HEK293T (cell line): Measurements from ENCODE around the gene PSMD6.

Experiments used
- CTCF ChIA-PET: fragments of 350-600 bp; formaldehyde crosslinking; extraction: SDS; loops from one replicate; lab custom pipeline; 2021; ENCODE audit warnings: antibody characterized with exemption, inconsistent platforms; lab: Yijun Ruan, JAX
- POLR2A ChIA-PET: fragments of 350-600 bp; formaldehyde crosslinking; extraction: SDS; loops from one replicate; lab custom pipeline; 2020; ENCODE audit warnings: antibody characterized with exemption, inconsistent platforms; lab: Yijun Ruan, JAX
- DNase-seq: peaks from one replicate; pipeline ENCODE4 v3.0.0; 2012; ENCODE audit warnings: mixed read lengths; ENCODE audit errors: extremely low spot score
- ARNT ChIP-seq: fragments of 450-650 bp; IDR thresholded peaks from 2 replicates; pipeline ENCODE4 v1.6.1; 2017; ENCODE audit warnings: mild to moderate bottlenecking
- BHLHE40 ChIP-seq: fragments of 450-650 bp; IDR thresholded peaks from 2 replicates; pipeline ENCODE4 v1.6.1; 2016; ENCODE audit warnings: mild to moderate bottlenecking, moderate library complexity, borderline replicate concordance
- CTBP1 ChIP-seq: fragments of 450-650 bp; IDR thresholded peaks from 2 replicates; pipeline ENCODE4 v1.6.1; 2016; ENCODE audit warnings: borderline replicate concordance
- ELF4 ChIP-seq: fragments of 450-650 bp; IDR thresholded peaks from 2 replicates; pipeline ENCODE4 v1.6.1; 2017; ENCODE audit warnings: antibody characterized with exemption
- FOXA1 ChIP-seq: fragments of 450-650 bp; IDR thresholded peaks from 2 replicates; pipeline ENCODE4 v1.6.1; 2016; ENCODE audit warnings: mild to moderate bottlenecking
- FOXK2 ChIP-seq: fragments of 450-650 bp; IDR thresholded peaks from 2 replicates; pipeline ENCODE4 v1.6.1; 2016; ENCODE audit warnings: mild to moderate bottlenecking
- FOXM1 ChIP-seq: fragments of 450-650 bp; IDR thresholded peaks from 2 replicates; pipeline ENCODE4 v1.6.1; 2017; ENCODE audit warnings: mild to moderate bottlenecking, borderline replicate concordance
- HDGF ChIP-seq: fragments of 450-650 bp; IDR thresholded peaks from 2 replicates; pipeline ENCODE4 v1.6.1; 2017; ENCODE audit warnings: antibody characterized with exemption, borderline replicate concordance
- L3MBTL2 ChIP-seq: fragments of 450-650 bp; conservative IDR thresholded peaks from 2 replicates; pipeline ENCODE4 v1.6.1; 2016; ENCODE audit warnings: mild to moderate bottlenecking
- LEF1 ChIP-seq: fragments of 450-650 bp; IDR thresholded peaks from 2 replicates; pipeline ENCODE4 v1.6.1; 2017; ENCODE audit warnings: mild to moderate bottlenecking, borderline replicate concordance
- NFRKB ChIP-seq: fragments of 450-650 bp; IDR thresholded peaks from 2 replicates; pipeline ENCODE4 v1.6.1; 2016; ENCODE audit warnings: mild to moderate bottlenecking, moderate library complexity
- SP1 ChIP-seq: fragments of 450-650 bp; IDR thresholded peaks from 2 replicates; pipeline ENCODE4 v1.6.1; 2017
- SUZ12 ChIP-seq: fragments of 450-650 bp; IDR thresholded peaks from 2 replicates; pipeline ENCODE4 v1.6.1; 2016; ENCODE audit warnings: mild to moderate bottlenecking
- TARDBP ChIP-seq: fragments of 450-650 bp; IDR thresholded peaks from 2 replicates; pipeline ENCODE4 v1.6.1; 2016
- ZNF384 ChIP-seq: fragments of 450-650 bp; IDR thresholded peaks from 2 replicates; pipeline ENCODE4 v1.6.1; 2016
- TF ChIP-seq, protein P1 (sequence below): fragments of 450-650 bp; IDR thresholded peaks from 2 replicates; pipeline ENCODE4 v1.6.1; 2016

PSMD6 gene

DNA sequence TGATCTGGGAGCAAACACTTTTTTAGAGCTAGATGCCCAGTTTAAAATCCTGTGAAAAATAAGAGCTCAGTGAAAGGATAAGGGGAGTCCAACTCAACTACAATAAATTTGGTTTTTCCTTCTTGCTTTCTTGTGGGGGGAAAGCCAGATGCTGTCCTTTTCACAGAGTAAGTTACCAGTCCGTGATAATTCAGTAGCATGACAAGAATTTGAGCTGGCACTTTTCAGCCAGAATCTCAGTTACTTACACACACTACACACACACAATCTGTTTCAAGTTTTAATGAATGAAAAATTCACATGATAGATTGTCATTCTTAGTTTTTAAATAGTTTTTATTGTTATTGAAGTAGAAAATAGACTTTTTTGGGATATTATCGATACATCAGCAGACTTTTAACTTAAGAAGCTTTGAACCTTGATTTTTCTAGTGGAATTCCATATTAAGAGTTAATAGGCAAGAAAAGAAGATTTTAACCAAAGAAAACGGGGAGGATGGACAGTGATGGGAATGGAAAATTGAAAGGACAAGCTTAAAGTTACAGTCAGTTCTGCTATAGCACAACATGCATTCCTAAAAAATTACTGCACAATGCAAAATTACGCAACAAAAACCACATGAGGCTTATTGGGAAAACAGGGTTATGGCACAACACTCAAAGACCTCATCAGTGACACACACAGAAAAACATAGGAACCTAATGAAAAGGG is 47.0 kb downstream of the PSMD6 start:
- CTCF ChIA-PET: no interaction called here
- no peak for TF ChIP-seq ARNT
- TF ChIP-seq FOXA1: no peak
- TF ChIP-seq FOXM1: no peak
- TF ChIP-seq, protein P1, sequence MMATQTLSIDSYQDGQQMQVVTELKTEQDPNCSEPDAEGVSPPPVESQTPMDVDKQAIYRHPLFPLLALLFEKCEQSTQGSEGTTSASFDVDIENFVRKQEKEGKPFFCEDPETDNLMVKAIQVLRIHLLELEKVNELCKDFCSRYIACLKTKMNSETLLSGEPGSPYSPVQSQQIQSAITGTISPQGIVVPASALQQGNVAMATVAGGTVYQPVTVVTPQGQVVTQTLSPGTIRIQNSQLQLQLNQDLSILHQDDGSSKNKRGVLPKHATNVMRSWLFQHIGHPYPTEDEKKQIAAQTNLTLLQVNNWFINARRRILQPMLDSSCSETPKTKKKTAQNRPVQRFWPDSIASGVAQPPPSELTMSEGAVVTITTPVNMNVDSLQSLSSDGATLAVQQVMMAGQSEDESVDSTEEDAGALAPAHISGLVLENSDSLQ: no peak
- no peak for TF ChIP-seq ELF4
- POLR2A ChIA-PET: no interaction called here
- no peak for DNase-seq

DNA sequence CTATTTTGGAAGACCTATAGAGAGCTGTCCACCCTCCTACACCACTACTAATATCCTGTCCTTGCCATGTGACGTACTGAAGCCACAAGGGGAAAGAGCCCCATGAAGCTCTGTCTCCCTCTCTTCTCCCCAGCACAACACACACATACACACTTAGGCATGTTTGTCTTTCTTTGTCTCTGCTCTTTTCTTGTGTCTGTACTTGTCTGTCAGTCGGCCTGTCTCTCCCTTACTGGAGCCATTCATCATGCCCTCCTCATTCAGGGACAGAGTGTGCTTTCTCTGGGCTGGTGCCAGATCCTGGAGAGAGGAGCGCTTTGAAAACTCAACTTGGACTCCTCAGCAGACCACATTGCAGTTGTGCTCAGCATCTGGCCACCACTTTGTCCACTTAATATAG is 47.6 kb downstream of the PSMD6 start:
- TF ChIP-seq ARNT: no peak
- TF ChIP-seq NFRKB: no peak
- TF ChIP-seq FOXM1: no peak
- TF ChIP-seq FOXK2: no peak
- no peak for TF ChIP-seq SP1
- TF ChIP-seq CTBP1: no peak
- TF ChIP-seq, protein P1: peak; percentile 81
- DNase-seq: no peak
- POLR2A ChIA-PET: no interaction called here
- CTCF ChIA-PET: no interaction called here

DNA sequence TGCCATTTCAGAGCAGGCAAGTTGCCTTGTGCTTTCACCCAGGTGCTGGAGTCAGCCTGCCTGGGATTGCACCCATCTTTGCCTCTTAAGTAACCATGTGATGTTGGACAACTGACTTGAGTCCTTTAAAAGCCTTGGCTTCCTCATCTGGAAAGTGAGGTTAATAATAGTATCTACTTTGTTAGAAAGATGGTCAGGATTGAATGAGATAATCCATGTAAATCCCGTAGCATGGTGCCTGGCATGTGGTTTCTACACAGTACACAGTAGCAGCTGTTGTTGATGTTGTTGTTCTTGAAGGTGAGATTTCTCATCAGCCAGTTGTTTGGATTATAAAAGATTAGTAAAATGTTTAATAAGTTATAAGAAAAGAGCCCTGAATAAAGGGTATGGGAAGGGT is 48.8 kb downstream of the PSMD6 start:
- ChIA-PET CTCF (no interaction called here), POLR2A (no interaction called here)
- DNase-seq: no peak
- TF ChIP-seq SP1 (no peak), TARDBP (no peak), FOXA1 (no peak), FOXK2 (no peak), ELF4 (no peak), SUZ12 (no peak), ZNF384 (no peak), NFRKB (no peak), FOXM1 (no peak), ARNT (no peak), L3MBTL2 (no peak), CTBP1 (no peak), BHLHE40 (no peak), HDGF (no peak), LEF1 (no peak)
- TF ChIP-seq, protein P1: no peak

DNA sequence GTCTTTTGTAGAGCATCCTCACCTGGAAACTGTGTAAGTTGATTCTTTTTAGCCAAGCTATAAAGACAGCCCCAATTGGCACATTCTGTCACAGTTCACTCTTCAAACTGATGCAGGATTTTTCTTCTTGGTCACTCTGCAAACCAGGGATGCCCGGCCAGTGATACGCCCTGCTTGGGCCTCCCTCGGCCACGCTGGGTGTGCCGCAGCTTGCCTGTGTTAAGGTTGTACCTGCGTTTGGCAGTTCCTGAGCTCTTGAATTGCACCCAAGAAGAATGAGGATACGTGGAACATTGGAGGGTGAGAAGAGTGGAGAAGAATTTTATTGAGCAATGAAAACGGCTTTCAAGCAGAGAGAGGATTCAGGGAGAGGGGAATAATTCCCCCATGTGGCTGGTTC is 49.9 kb downstream of the PSMD6 start:
- no peak for DNase-seq
- TF ChIP-seq L3MBTL2: no peak
- TF ChIP-seq, protein P1: no peak
- TF ChIP-seq TARDBP: no peak
- no peak for TF ChIP-seq ARNT
- TF ChIP-seq BHLHE40: no peak
- no peak for TF ChIP-seq HDGF
- TF ChIP-seq SP1: no peak
- TF ChIP-seq NFRKB: no peak
- TF ChIP-seq FOXM1: no peak
- TF ChIP-seq ELF4: no peak
- TF ChIP-seq FOXA1: no peak
- no peak for TF ChIP-seq ZNF384
- no peak for TF ChIP-seq FOXK2
- no peak for TF ChIP-seq LEF1
- no peak for TF ChIP-seq CTBP1
- TF ChIP-seq SUZ12: no peak
- POLR2A ChIA-PET: no interaction called here
- CTCF ChIA-PET: no interaction called here

DNA sequence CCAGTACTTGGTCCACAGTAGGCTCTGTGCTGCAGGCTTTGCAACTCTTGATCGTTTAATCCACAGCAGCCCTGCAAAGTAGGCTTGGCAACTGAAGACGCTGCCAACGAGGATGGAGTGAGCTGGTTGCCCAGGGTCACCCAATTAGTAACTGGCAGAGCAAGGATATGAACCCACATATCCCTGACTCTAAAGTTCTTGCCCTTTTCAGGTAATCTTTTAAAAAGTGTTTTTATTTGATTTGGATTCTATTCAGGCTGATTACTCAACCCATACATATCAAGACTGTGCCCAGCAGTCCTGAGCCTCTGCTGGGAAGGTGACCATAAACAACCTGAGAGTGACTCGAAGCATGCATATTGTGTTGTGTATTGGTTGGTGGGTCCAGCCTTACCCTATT is 50.3 kb downstream of the PSMD6 start:
- TF ChIP-seq ZNF384 (no peak), SP1 (no peak), ARNT (no peak), HDGF (no peak), CTBP1 (no peak), L3MBTL2 (no peak), TARDBP (no peak), BHLHE40 (no peak), LEF1 (no peak), SUZ12 (no peak), ELF4 (no peak), FOXA1 (no peak), FOXK2 (no peak)
- TF ChIP-seq, protein P1: no peak
- DNase-seq: no peak
- ChIA-PET POLR2A (no interaction called here), CTCF (interaction anchor here (1.5 kb wide), 1 partner anchor 11 kb away, joined by 7 read pairs; no protein-coding TSS in a partner anchor)
